ENCODE data around the gene GALNT10.

GALNT10 gene

GRCh38 chr5:154318691-154319090 lies 128.2 kb downstream of the GALNT10 start:
- no peak for TF ChIP-seq SPI1 (IDR thresholded peaks at IDR 0.05; ENCODE audit: borderline replicate concordance, low read depth)
- TF ChIP-seq POLR2AphosphoS5 (IDR thresholded peaks at IDR 0.05; ENCODE audit: low read depth): no peak
- TF ChIP-seq REST (IDR thresholded peaks at IDR 0.05; ENCODE audit: insufficient replicate concordance, low read depth): no peak
- no peak for TF ChIP-seq GABPA (IDR thresholded peaks at IDR 0.05; ENCODE audit: low read depth)
- no peak for TF ChIP-seq CTCF (IDR thresholded peaks at IDR 0.05; ENCODE audit: insufficient read depth, low read length)
- DNase-seq (ENCODE audit: low read depth in 1 of 2, low spot score in 1 of 2): no peak
- Histone ChIP-seq H3K27me3 (ENCODE audit: insufficient read depth, poor library complexity, severe bottlenecking) (no peaks in the 10 kb centered on the region), H3K27ac (replicated peaks) (no peak overlapping the region), H3K4me3 (replicated peaks; ENCODE audit: insufficient read depth, low read length) (no peak overlapping the region)

GRCh38 chr5:154319736-154320135 lies 129.2 kb downstream of the GALNT10 start:
- TF ChIP-seq REST (IDR thresholded peaks at IDR 0.05; ENCODE audit: insufficient replicate concordance, low read depth) (no peak), CTCF (IDR thresholded peaks at IDR 0.05; ENCODE audit: insufficient read depth, low read length) (no peak), GABPA (IDR thresholded peaks at IDR 0.05; ENCODE audit: low read depth) (no peak), POLR2AphosphoS5 (IDR thresholded peaks at IDR 0.05; ENCODE audit: low read depth) (no peak), SPI1 (IDR thresholded peaks at IDR 0.05; ENCODE audit: borderline replicate concordance, low read depth) (no peak)
- Histone ChIP-seq H3K4me3 (replicated peaks; ENCODE audit: insufficient read depth, low read length) (no peak overlapping the region), H3K27ac (replicated peaks) (no peak overlapping the region), H3K27me3 (ENCODE audit: insufficient read depth, poor library complexity, severe bottlenecking) (no peaks in the 10 kb centered on the region)
- no peak for DNase-seq (ENCODE audit: low read depth in 1 of 2, low spot score in 1 of 2)

- H3K27me3 ChIP-seq (ENCODE audit: insufficient read depth, poor library complexity, severe bottlenecking): no peaks in the 10 kb centered on the region
- TF ChIP-seq REST (IDR thresholded peaks at IDR 0.05; ENCODE audit: insufficient replicate concordance, low read depth): no peak
- TF ChIP-seq CTCF (IDR thresholded peaks at IDR 0.05; ENCODE audit: insufficient read depth, low read length): no peak
- no peak for TF ChIP-seq SPI1 (IDR thresholded peaks at IDR 0.05; ENCODE audit: borderline replicate concordance, low read depth)
- TF ChIP-seq POLR2AphosphoS5 (IDR thresholded peaks at IDR 0.05; ENCODE audit: low read depth): no peak
- no peak for TF ChIP-seq GABPA (IDR thresholded peaks at IDR 0.05; ENCODE audit: low read depth)
- no peak overlapping the region for H3K4me3 ChIP-seq (replicated peaks; ENCODE audit: insufficient read depth, low read length)
- H3K27ac ChIP-seq (replicated peaks): no peak overlapping the region
- no peak for DNase-seq (ENCODE audit: low read depth in 1 of 2, low spot score in 1 of 2)
Observed at GRCh38 chr5:154320224-154321089, 129.9 kb downstream of the GALNT10 start.

Measured in HL-60 (cell line).